Epithelial cell of esophagus (primary cell): ENCODE data around the gene RORB.

ENCODE experiments used
- DNase-seq: peaks from one replicate; pipeline ENCODE4 v3.0.0; 2010; ENCODE audit warnings: low read depth
- H3K4me3 ChIP-seq: 2 replicates; pipeline ENCODE4 v1.5.1; 2011; ENCODE audit warnings: mild to moderate bottlenecking, low read length, control low read depth
- CTCF ChIP-seq: IDR thresholded peaks from 2 replicates; pipeline ENCODE4 v1.5.1; 2011; ENCODE audit warnings: low read depth, mild to moderate bottlenecking, low read length, control low read depth, inconsistent platforms; ENCODE audit not compliant: insufficient read depth; ENCODE audit errors: missing control alignments

Gene RORB

GRCh38 chr9:74674077-74674476 is 176.9 kb downstream of the RORB start:
- no peak for DNase-seq
- TF ChIP-seq CTCF = no peak
- no peak overlapping the region for H3K4me3 ChIP-seq

- DNase-seq = no peak
- TF ChIP-seq CTCF = no peak
- H3K4me3 ChIP-seq = no peak overlapping the region
Observed at GRCh38 chr9:74681906-74682305, 184.8 kb downstream of the RORB start.

GRCh38 chr9:74683322-74683721 is 186.2 kb downstream of the RORB start:
- no peak for TF ChIP-seq CTCF
- H3K4me3 ChIP-seq = no peak overlapping the region
- DNase-seq = no peak

- H3K4me3 ChIP-seq = no peak overlapping the region
- no peak for DNase-seq
- no peak for TF ChIP-seq CTCF
Observed at GRCh38 chr9:74691058-74691457, 193.9 kb downstream of the RORB start.

GRCh38 chr9:74696520-74696919 is 199.4 kb downstream of the RORB start:
- DNase-seq = no peak
- peak; percentile 9 for TF ChIP-seq CTCF
- H3K4me3 ChIP-seq = no peak overlapping the region

GRCh38 chr9:74697535-74697934 is 200.4 kb downstream of the RORB start:
- DNase-seq = no peak
- no peak overlapping the region for H3K4me3 ChIP-seq
- TF ChIP-seq CTCF = no peak

- H3K4me3 ChIP-seq = no peak overlapping the region
- no peak for DNase-seq
- TF ChIP-seq CTCF = no peak
Observed at GRCh38 chr9:74711341-74711740, 214.2 kb downstream of the RORB start.
